GM21576 (cell line): ENCODE data around the gene SLC39A6.
"Not testable (repeated sequence)": the region's sequence is repeated elsewhere in the genome, so short reads cannot be mapped to it uniquely, and the experiment has no call there.

Experiments
- ATAC-seq: cut with Tn5 transposase; IDR thresholded peaks from one replicate; pipeline ENCODE4 v1.9.1; 2021; ENCODE audit warnings: mild to moderate bottlenecking, moderate library complexity; ENCODE audit not compliant: unreplicated experiment

Gene SLC39A6, protein sequence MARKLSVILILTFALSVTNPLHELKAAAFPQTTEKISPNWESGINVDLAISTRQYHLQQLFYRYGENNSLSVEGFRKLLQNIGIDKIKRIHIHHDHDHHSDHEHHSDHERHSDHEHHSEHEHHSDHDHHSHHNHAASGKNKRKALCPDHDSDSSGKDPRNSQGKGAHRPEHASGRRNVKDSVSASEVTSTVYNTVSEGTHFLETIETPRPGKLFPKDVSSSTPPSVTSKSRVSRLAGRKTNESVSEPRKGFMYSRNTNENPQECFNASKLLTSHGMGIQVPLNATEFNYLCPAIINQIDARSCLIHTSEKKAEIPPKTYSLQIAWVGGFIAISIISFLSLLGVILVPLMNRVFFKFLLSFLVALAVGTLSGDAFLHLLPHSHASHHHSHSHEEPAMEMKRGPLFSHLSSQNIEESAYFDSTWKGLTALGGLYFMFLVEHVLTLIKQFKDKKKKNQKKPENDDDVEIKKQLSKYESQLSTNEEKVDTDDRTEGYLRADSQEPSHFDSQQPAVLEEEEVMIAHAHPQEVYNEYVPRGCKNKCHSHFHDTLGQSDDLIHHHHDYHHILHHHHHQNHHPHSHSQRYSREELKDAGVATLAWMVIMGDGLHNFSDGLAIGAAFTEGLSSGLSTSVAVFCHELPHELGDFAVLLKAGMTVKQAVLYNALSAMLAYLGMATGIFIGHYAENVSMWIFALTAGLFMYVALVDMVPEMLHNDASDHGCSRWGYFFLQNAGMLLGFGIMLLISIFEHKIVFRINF

GRCh38 chr18:36129300-36130038 is at the start of gene SLC39A6, which contains the start of gene ELP2:
Gene SLC39A6, minus strand, starts transcription at chr18:36129340. Its CDS starts 2,333 bp downstream, at chr18:36127007.
Gene ELP2, plus strand, starts transcription at chr18:36129899. Its CDS starts 35 bp downstream, at chr18:36129934.
- peak; percentile 92 for ATAC-seq

DNA sequence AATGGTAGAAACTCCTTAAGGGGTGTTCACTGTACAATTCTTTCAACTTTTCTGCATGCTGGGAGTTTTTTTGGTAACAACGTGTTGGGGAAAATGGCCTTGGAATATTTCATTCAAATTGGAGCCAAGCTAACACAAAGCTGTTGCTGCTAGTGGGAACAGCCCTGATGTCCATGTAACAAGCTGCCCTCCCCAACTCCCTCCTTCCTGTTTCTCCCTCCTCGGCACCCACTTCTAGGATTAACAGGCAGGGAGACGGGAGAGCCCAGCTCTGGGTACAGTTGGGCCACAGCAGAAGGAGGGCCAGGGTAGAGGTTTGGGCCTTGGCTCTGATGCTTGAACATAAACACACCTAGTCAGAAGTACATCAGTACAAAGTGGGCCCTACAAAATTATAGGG is 48.8 kb upstream of the SLC39A6 start:
- no peak for ATAC-seq

DNA sequence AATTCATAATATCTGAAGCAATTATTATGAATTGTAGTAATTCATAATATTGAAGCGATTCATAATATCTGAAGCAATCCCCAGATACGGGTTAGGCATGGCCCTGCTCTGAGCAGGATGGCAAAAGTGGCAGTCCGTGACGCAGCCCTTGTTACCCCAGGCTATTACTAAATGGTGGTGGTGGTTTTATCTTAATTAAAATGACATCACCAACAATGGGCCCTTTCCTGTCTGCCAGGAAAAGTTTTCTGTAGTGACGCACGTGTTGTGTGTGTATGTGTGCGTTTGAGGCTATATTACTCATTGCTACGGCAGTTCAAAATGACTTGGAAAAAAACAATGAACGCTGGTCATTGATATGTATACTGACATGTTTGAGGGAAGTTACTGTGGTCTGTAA is 47.6 kb upstream of the SLC39A6 start:
- no peak for ATAC-seq

DNA sequence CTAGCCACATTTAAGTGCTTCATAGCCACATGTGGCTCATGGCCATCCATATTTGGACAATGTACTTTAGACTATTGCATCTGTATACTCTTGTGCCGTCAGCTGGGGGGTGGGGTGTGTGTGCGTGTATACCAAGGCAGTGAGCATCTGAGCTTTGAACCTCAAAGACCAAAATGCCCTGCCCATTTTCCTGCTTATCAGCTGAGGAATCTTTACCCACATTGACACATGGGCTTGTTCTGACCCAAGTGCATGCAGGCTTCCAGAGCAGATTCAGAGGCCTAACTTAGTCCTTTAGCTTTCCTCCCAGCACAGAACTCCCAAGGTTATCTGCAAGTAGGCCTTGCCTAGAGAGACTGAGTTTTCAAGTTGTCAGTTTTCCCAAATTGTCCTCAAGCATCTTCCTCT is 47.0 kb upstream of the SLC39A6 start:
- no peak for ATAC-seq

DNA sequence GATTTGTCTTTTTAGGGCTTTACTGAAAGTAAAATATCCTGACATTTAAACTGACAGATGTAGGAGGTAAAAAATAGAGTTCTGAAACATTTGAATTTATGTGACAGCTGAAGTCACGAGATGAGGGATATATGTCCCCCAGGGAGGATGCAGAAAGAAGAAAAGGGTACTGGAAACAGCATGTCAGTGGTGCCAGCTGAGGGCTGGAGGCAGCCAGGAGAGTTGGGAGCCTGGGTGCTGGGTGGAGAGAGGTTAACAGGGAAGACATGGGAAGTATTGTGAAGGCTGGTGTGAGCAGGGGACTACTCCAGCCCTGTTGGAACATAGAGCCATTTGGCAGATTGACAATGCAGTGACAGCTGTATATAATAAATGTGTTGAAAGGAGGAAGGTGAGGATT is 46.3 kb upstream of the SLC39A6 start:
- ATAC-seq = no peak

DNA sequence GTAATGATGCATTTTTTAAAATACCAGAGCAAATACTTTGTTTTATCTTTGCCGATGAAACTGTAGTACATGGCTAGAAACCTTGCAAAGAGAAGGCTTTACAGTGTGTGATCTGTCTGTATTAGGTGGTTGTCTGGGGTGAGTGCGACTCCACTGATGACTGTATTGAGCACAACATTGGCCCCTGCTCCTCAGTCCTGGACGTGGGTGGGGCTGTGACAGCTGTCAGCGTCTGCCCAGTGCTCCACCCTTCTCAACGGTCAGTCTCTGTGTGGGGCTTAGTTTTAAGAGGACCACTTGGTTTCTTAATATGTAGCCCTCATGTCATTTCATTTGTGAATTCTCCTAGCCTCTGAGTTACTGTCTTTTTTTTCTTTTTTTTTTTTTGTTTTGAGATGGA is 40.8 kb upstream of the SLC39A6 start:
- ATAC-seq = no peak

GRCh38 chr18:36168296-36168695 is 39.2 kb upstream of the SLC39A6 start:
- ATAC-seq = not testable (repeated sequence)

DNA sequence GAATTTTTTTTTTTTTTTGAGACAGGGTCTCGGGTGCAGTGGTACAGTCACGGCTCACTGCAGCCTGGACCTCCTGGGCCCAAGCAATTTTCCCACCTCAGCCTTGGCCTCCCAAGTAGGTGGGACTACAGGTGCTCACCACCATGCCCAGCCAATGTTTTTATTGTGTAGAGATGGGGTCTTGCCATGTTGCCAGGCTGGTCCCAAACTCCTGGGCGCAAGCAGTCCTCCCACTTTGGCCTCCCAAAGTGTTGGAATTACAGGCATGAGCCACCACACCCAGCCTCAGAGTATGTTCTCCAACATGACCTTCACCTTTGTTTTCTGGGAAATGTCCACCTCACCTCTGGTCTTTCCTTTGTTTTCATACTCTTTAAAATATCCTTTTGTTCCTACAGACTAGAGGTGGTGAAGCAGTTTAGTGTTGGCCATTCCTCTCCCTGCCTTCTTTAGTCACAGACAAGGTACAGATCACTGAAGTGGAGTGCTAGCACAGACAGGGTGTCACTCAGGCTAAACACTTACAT is 38.6 kb upstream of the SLC39A6 start:
- ATAC-seq = no peak

GRCh38 chr18:36162981-36163380 is 33.8 kb upstream of the SLC39A6 start:
- no peak for ATAC-seq

- ATAC-seq = no peak
Observed at GRCh38 chr18:36160959-36161371, 31.8 kb upstream of the SLC39A6 start.

DNA sequence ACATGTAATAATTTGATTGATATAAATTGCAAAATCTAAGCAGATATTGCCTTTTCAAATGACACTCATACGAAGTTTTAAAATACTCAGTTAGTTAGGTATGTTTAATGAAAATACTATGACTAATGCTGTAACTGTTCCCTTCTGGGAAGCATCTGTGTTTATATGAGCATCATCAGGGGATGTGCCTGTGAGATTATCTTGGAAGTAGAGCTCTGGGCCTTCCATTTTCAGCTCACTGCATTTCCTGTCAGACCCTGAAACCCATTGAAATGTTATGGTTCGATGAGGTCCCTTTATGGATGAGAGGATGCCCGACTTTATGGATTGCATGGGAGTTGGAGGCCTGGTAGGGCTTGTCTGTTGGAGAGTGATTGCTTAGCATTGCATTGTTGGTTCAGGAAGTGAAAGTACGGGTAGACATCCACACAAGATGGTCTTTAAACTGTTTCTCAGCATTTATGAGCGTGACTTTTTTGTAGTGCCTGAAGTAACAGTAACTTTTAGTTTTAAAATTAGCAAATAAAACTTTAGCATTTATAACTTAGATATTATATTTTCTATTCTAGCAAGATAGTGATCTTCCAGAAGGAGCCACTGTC is 29.2 kb upstream of the SLC39A6 start:
- no peak for ATAC-seq

GRCh38 chr18:36157441-36157840 is 28.3 kb upstream of the SLC39A6 start:
- ATAC-seq = no peak

GRCh38 chr18:36155851-36156757 is 27.0 kb upstream of the SLC39A6 start:
- ATAC-seq = no peak

DNA sequence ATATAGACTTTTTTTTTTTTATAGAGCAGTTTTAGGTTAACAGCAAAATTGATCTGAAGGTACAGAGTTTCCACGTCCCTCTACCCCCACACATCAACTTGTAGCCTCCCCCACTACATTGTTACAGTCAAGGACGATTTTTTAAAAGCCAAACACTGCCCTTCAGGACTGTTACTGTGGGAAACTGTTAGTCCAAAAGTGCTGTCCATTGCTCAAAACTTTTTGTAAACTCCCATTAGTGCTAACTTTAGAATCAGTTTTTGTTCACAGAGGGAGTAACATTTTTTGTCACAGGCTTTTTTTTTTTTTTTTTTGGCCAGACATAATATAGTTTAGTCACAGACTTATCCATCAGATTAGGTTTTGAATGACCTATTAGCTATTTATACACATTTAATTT is 24.6 kb upstream of the SLC39A6 start:
- ATAC-seq = no peak

DNA sequence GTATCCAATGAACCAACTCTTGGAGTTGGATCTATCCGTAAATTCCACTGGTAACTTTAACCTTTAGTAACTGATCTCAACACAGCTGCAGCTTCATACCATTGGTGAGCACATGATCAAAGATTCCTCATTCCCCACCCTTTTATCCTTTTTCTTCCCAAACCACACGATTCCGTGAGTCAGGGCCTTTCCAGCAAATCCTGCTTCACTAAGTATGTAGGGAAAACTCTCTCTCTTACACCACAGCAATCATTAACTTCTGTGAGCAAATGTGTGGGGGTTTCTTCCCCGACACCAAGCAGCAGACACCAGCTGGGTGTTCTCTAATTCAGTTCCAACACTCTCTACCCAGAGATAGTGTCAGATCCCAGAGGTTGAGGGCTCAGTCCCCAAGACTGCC is 24.1 kb upstream of the SLC39A6 start:
- ATAC-seq = no peak

DNA sequence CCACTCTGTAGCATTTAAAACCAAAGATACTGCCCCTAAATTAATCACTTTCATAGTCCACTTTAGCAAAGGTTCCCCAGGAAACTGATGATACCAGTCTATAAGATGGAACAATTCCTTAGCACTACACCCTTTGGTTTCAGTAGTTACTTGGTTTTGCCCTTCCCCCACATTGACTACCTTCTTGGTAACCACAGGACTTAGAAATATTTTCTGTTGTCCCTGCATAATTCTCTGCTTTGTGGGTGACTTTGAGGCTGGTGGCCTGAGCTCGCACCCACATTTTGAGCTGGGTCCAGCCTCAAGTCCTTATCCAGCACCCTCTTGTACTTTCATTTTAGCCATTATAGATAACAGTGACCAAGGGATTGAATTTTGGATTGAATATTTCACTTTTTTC is 23.6 kb upstream of the SLC39A6 start:
- no peak for ATAC-seq

- peak; percentile 97 for ATAC-seq
Observed at GRCh38 chr18:36149514-36150289, 20.6 kb upstream of the SLC39A6 start.

GRCh38 chr18:36143391-36143790 is 14.3 kb upstream of the SLC39A6 start:
- no peak for ATAC-seq

GRCh38 chr18:36142751-36143150 is 13.6 kb upstream of the SLC39A6 start:
- no peak for ATAC-seq
